Stimulated activated CD4-positive, alpha-beta T cell treated with anti-CD3 and anti-CD28 coated beads, Interleukin-2, amount 100 ng/mL, for 4 hours (primary cell): Measurements from ENCODE around the gene PCDH20.
"Not testable (repeated sequence)": the region's sequence is repeated elsewhere in the genome, so short reads cannot be mapped to it uniquely, and the experiment has no call there.

Experiments used
- DNase-seq: peaks from one replicate; pipeline ENCODE4 v3.0.0-alpha.2; 2020; ENCODE audit warnings: low read depth

PCDH20 gene, protein sequence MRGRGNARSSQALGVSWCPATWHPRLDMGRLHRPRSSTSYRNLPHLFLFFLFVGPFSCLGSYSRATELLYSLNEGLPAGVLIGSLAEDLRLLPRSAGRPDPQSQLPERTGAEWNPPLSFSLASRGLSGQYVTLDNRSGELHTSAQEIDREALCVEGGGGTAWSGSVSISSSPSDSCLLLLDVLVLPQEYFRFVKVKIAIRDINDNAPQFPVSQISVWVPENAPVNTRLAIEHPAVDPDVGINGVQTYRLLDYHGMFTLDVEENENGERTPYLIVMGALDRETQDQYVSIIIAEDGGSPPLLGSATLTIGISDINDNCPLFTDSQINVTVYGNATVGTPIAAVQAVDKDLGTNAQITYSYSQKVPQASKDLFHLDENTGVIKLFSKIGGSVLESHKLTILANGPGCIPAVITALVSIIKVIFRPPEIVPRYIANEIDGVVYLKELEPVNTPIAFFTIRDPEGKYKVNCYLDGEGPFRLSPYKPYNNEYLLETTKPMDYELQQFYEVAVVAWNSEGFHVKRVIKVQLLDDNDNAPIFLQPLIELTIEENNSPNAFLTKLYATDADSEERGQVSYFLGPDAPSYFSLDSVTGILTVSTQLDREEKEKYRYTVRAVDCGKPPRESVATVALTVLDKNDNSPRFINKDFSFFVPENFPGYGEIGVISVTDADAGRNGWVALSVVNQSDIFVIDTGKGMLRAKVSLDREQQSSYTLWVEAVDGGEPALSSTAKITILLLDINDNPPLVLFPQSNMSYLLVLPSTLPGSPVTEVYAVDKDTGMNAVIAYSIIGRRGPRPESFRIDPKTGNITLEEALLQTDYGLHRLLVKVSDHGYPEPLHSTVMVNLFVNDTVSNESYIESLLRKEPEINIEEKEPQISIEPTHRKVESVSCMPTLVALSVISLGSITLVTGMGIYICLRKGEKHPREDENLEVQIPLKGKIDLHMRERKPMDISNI

GRCh38 chr13:61415749-61416148 is at the start of gene PCDH20:
TSS of gene PCDH20 (minus strand) at chr13:61415849. CDS start at chr13:61415158, 691 bp downstream.
- DNase-seq: no peak

GRCh38 chr13:61463024-61463423 is 47.4 kb upstream of the PCDH20 start:
- no peak for DNase-seq

- DNase-seq: no peak
These were observed 37.5 kb upstream of the PCDH20 start for GRCh38 chr13:61453121-61453520.

DNA sequence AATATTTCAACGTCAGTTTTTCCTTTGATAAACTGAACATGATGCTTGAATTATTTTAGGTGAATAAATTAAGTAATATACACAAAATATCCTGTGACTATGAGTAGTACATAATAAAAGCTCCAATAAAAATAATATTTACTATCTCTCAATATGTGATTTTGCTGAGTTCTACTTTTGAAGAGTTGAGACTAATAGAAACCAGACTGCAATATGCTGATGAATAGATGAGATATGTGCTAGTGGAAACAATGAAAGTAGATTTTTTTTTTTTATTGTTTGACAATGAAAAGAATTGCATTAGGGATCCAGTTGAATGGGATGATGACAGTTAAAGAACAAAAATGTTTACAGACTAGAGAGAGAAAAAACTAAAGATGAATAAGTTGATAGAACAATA is 16.4 kb upstream of the PCDH20 start:
- DNase-seq: no peak

DNA sequence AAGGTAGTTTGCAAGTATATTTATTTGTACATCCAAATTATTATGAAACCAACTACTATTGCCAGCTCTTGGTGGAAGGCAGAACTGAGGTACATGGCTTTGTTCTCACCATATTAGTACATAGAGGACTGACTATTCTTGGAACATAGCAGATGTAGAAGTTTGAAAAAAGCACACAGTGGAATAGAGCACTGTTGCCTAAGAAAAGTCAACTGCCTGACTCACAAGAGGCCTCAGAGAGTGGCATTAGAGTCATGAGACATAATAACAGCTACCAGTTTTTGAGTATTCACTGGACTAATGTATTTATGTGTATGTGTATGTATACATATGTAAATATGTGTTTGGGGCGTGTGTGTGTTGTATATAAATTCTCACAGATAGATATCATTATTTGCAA is 8.3 kb upstream of the PCDH20 start:
- DNase-seq: no peak

GRCh38 chr13:61417086-61417570 is 1.5 kb upstream of the PCDH20 start:
- no peak for DNase-seq

DNA sequence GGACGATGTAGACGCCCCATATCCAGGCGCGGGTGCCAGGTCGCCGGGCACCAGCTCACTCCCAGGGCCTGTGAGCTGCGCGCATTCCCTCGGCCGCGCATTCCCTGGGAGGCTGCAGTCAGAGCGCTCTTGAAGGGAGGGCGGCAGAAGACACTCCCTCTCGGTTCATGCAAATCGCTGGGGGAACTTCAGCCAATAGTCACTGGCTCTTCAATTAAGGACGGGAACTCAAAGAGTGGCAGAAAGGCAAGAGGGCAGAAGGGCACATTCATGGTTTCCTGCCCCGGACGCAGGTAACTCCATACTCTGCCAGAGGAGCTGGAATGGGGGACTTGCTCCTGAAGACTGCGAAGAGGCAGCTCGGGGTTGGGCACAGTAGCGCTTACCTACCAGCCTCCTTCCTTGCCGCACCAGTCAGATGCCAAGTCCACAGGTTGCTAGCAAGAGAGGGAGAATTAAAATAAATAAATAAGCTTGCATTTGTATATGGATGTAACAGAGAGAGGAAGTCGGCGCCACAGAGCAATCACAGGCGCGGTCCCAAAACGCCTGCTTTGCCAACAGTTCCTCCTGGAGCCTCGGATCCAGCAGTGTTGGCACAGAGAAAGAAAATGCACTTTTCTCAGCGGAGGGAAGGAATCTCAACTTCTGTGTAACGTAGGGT is 459 bp downstream of the PCDH20 start:
- no peak for DNase-seq

DNA sequence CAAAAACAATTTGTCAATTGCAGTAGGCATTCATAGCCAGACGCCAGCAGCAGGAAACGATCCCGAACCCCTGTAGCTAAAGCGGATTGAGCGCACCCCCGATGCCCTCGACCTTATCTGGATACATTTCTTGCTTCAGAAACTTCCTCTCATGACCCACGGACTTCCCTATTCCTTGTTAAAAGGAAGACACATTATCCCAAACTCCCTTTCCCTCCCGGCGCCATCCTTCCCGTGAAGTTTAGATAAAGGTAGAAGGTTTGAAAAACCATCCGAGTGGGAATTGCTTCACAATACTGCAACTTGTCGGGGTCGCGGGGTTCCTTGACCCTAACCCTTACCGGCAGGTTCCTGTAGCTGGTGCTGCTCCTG is 977 bp downstream of the PCDH20 start:
- DNase-seq: no peak

- no peak for DNase-seq
These were observed 1.8 kb downstream of the PCDH20 start for GRCh38 chr13:61413572-61414535.

GRCh38 chr13:61410669-61411297 is 4.9 kb downstream of the PCDH20 start:
- no peak for DNase-seq

DNA sequence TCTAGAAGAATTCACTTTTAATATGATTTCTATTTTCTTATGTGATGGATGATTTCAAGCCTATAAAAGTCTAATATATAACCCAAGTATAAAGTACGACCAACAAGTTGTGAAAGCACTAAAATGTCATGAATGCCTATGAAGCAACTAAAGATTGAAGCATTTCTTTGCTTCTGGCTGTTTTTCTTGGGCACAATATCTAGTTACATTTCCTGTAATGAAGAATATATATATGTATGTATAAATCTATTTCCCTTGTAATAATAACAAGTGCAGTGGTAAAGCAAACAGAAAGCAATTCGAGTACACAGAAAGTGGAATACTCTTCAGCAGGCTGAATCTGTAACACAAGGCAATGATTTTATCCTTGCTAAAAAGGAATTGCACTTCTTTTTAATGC is 5.4 kb downstream of the PCDH20 start:
- no peak for DNase-seq

DNA sequence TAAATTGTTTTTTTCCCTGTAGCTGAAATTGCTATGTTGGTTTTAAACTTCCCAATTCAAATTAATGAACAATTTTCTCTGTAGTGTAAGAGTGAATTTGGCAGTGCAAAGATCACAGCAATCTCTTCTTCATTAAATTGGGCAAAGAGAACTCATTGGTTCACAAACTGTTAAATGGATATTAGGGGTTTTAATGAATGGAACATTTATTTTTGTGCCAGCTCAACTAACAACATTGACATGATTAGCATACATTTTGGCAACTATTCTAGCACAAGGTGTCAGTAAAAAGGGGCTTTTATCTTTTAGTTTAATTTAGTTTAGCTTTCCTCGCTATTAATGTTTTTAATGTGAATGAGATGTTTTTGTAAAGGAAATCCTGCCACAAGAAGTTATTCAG is 7.1 kb downstream of the PCDH20 start:
- no peak for DNase-seq

- no peak for DNase-seq
These were observed 9.4 kb downstream of the PCDH20 start for GRCh38 chr13:61406275-61406674.

DNA sequence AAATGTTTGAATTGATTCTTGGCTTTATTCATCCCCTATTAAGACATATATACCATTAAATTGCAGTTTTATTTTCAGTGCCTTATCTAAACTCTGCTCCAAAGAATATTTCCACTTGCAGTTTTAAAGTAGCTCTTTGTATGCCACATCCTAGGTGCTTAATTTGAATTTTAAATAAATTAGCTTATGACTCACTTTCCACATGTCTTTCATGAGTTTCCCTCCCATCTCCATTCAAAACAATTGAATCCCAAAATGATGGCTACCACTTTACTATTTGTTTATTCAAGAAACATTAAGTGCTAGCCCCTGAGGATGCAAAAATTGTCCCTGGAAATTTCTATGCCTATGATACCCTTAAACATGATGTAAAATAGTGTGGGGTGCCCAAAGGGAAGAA is 19.5 kb downstream of the PCDH20 start:
- no peak for DNase-seq

- DNase-seq: no peak
These were observed 24.2 kb downstream of the PCDH20 start for GRCh38 chr13:61391426-61391825.

DNA sequence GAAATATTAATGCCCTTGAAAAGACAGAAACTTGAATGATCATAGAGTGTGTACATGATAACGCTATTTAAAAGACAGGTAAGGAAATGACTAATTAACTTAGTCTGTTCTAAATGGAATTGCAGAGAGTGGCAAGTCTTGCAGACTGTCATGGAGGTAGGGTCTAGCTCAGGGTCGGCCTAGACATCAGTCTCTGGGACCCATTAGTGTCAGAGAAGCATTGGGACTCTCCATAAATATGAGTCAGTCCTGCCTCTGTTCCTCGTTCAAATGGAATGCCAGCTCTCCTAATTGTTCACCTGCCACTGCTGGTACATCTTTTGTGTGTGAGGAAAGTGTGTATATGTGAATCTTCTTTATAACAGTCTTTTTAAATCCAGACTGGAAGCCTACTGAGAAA is 28.0 kb downstream of the PCDH20 start:
- no peak for DNase-seq

DNA sequence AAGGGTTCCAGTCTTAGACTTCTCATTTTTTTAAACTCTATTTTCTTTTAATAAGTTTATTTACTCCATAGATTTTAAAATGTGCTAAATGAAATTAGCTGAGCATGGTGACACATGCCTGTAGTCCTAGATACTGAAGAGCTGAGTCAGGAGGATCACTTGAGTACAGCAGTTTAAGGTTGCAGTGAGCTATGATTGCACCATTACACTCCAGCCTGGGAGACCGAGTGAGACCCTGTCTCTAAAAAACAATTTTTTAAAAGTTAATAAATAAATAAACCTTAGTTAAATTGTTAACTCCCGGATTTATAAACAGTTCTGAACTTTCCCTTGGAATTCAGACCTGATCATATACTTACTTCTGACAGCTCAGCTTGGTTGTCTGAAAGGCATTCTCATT is 32.5 kb downstream of the PCDH20 start:
- no peak for DNase-seq

GRCh38 chr13:61370520-61370919 is 45.1 kb downstream of the PCDH20 start:
- no peak for DNase-seq

GRCh38 chr13:61364690-61365089 is 51.0 kb downstream of the PCDH20 start:
- not testable (repeated sequence) for DNase-seq

DNA sequence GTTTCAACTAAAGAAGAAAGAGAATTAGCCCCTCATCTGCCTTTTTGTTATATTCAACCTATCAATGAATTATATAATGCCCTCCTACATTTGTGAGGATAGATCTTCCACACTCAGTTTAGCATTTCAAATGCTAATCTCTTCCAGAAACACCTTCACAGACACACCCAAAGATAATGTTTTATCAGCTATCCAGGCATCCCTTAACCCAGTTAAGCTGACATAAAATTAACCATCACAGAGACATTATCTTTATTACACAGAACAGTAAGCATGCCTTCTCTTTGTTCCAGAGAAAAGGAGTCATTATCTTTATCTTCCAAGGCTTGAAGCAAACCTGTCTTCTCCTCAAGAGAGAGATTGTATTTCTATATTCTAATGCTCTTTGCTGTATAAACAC is 53.1 kb downstream of the PCDH20 start:
- DNase-seq: no peak
